ENCODE measurements around the gene PLA2G4B.

PLA2G4B gene

DNA sequence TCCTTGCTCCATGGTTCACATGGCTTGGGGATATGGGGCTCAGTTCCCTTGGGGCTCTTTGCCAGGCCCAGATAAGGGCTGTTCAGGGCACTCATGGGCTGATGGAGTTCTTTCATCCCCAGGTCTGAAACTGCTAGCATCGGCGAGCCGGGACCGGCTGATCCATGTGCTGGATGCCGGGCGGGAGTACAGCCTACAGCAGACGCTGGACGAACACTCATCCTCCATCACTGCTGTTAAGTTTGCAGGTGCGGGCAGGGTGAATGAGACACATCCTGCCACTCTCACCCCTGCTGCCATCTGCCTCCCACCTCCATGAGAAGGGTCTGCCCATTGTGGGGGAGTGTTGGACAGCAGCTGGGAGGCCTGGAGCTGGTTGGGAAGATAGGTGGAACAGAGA, 21.9 kb upstream of the PLA2G4B start:
- H3K4me1 ChIP-seq (ENCODE audit: insufficient read depth, low read length) = no peaks in the 10 kb centered on the region
- H3K36me3 ChIP-seq (ENCODE audit: insufficient read depth, low read length) = no peaks in the 10 kb centered on the region; the same call in 1 of the 2 replicates
- H3K9ac ChIP-seq (ENCODE audit: low read depth, low read length) = no peak overlapping the region
- no peaks in the 10 kb centered on the region for H3K9me3 ChIP-seq (ENCODE audit: control insufficient read depth, insufficient read depth, low read length)

DNA sequence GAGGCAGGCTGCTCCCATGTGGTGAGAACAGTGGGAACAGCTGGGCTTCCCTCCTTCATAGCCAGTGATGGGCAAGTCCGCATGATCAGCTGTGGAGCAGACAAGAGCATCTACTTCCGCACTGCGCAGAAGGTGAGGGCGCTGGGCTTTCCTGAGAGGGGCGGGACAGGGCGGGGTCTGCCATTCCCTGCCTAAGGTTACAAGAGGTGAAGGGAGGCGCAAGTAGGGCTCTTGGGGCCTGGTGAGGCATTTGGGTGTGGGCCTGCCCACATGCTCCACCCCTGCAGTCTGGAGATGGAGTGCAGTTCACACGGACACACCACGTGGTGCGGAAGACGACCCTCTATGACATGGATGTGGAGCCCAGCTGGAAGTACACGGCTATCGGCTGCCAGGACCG, 21.3 kb upstream of the PLA2G4B start:
- Histone ChIP-seq H3K9ac (ENCODE audit: low read depth, low read length) (no peak overlapping the region), H3K36me3 (ENCODE audit: insufficient read depth, low read length) (no peaks in the 10 kb centered on the region; the same call in 1 of the 2 replicates), H3K4me1 (ENCODE audit: insufficient read depth, low read length) (no peaks in the 10 kb centered on the region), H3K9me3 (ENCODE audit: control insufficient read depth, insufficient read depth, low read length) (no peaks in the 10 kb centered on the region)

DNA sequence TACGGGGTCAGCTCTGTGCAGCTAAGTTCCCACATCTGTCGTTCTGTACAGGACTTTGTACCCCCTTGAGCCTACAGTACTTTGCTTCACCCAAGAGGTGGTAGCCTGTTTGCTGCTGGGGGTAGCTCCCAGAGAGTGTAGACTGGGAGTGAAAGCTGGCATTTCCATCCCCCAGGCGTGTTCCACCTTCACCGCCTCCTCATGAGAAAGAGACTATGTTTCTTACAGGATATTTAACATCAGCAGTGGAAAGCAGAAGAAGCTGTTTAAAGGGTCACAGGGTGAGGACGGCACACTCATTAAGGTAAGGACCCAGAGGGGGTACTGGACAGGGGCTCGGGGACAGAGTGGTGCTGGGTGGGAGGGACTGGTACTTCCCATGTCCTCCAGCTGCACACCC, 20.9 kb upstream of the PLA2G4B start:
- Histone ChIP-seq H3K4me1 (ENCODE audit: insufficient read depth, low read length) (no peaks in the 10 kb centered on the region), H3K9me3 (ENCODE audit: control insufficient read depth, insufficient read depth, low read length) (no peaks in the 10 kb centered on the region), H3K36me3 (ENCODE audit: insufficient read depth, low read length) (no peaks in the 10 kb centered on the region; the same call in 1 of the 2 replicates), H3K9ac (ENCODE audit: low read depth, low read length) (no peak overlapping the region)

DNA sequence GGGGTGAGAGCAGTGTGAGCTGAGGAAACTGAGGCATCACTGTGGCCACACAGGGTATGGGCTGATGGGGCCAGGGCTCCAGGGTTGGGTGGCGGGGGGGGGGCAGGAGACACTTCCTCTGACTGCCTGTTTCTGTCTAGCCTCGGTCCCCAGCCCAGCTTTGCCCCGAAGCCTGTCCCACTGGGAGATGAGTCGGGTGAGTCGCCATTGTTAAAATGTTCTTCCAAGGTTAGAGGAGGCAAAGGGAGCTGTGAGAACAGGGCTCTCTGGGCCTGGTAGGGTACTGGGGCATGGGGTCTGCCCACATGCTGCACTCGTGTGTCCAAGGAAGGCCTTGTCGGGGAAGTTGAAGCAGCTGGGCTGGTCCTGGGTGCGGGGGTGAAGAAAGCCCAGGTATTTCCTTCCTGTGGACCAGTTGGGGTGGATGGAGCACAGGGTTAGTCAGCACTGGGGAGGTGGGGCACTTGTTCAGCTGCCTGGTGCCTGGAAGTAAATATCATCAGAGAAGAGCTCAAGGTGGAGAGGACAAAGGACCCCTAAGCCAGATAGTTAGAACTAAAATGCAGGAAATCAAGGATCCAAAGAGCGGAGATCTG, 19.1 kb upstream of the PLA2G4B start:
- Histone ChIP-seq H3K9me3 (ENCODE audit: control insufficient read depth, insufficient read depth, low read length) (no peaks in the 10 kb centered on the region), H3K9ac (ENCODE audit: low read depth, low read length) (no peak overlapping the region), H3K4me1 (ENCODE audit: insufficient read depth, low read length) (no peaks in the 10 kb centered on the region), H3K36me3 (ENCODE audit: insufficient read depth, low read length) (no peaks in the 10 kb centered on the region; the same call in 1 of the 2 replicates)

DNA sequence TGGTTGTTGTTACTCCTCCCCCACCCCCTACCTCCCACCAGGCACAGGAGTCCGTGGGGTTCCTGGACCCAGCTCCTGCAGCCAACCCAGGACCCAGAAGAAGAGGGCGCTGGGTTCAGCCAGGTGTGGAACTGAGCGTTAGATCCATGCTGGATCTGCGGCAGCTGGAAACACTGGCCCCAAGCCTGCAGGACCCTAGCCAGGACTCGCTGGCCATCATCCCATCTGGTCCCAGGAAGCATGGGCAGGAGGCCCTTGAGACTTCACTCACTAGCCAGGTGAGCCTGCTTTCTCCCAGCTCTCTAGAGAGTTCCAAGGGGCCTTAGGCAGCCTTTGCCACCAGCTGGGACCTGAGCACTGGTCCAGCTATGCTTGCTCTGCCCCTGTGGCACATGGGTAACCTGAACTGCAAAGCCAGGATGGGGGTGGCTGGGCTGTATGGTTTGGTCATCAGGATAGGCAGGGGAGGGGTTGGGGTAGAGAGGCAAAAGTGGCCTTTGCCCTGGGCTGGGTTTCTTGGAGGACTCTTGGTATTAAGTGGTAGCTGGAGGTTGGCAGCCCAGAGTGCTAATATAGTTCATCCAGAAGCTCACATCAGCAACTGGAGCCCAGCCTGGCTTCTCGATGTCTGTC, 17.7 kb upstream of the PLA2G4B start:
- H3K36me3 ChIP-seq (ENCODE audit: insufficient read depth, low read length) = no peaks in the 10 kb centered on the region; the same call in 1 of the 2 replicates

DNA sequence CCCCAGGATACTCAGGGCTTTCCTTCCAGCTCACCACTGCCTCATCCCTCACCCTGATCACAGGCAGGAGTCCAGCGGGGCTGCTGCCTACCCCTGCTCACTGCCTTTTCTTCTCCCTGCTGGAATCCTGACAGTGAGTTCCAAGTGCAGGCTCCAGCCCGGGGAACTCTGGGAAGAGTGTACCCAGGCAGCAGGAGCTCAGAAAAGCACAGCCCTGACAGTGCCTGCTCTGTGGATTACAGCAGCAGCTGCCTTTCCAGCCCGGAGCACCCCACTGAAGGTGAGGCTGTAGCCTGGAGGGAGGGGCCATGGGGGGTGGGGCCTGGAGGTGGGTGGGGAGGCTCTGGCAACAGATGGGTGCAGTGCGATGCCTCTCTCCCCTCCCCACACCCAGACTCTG, 16.8 kb upstream of the PLA2G4B start:
- no peaks in the 10 kb centered on the region; the same call in 1 of the 2 replicates for H3K36me3 ChIP-seq (ENCODE audit: insufficient read depth, low read length)
- no peaks in the 10 kb centered on the region; the same call in 1 of the 2 replicates for H3K4me1 ChIP-seq (ENCODE audit: insufficient read depth, low read length)
- no peak overlapping the region for H3K9ac ChIP-seq (ENCODE audit: low read depth, low read length)
- no peaks in the 10 kb centered on the region for H3K9me3 ChIP-seq (ENCODE audit: control insufficient read depth, insufficient read depth, low read length)

More for the DNA sequence above, 17.7 kb upstream of the PLA2G4B start:
- Histone ChIP-seq H3K9me3 (ENCODE audit: control insufficient read depth, insufficient read depth, low read length) (no peaks in the 10 kb centered on the region), H3K9ac (ENCODE audit: low read depth, low read length) (no peak overlapping the region), H3K4me1 (ENCODE audit: insufficient read depth, low read length) (no peaks in the 10 kb centered on the region; the same call in 1 of the 2 replicates)

DNA sequence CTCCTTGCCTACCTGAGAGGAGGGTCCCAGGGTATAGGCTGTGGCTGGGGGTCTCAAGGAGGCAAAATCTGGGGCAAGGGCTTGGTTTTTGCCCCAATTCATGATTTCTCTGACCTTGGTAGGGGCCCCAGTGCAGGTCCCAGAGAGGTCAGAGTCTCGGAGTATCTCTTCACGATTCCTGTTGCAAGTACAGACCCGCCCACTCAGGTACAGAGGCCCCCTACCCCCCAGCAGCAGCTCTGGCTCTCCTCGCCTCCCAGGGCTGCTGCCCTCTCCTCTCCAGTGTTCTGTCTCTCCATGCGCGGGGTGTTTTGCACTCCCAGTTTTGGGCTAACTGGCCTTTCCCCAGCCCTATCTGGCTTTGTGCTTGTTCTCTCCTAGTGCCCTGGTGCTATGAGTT, 16.2 kb upstream of the PLA2G4B start:
- no peak overlapping the region for H3K9ac ChIP-seq (ENCODE audit: low read depth, low read length)
- H3K36me3 ChIP-seq (ENCODE audit: insufficient read depth, low read length) = no peaks in the 10 kb centered on the region; the same call in 1 of the 2 replicates
- no peaks in the 10 kb centered on the region for H3K9me3 ChIP-seq (ENCODE audit: control insufficient read depth, insufficient read depth, low read length)
- no peaks in the 10 kb centered on the region; the same call in 1 of the 2 replicates for H3K4me1 ChIP-seq (ENCODE audit: insufficient read depth, low read length)

DNA sequence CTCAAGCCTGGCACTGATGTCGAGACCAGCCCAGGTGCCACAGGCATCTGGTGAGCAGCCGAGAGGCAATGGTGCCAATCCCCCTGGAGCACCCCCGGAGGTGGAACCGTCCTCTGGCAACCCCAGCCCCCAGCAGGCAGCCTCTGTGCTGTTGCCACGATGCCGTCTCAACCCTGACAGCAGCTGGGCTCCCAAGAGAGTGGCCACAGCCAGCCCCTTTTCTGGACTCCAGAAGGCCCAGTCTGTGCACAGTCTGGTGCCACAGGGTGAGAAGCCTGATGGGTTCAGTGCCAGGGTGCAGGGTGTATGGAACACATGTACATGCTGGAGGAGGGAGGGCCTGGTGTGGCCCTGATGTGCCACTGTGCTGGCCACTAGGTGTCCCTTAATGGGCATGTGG, 15.7 kb upstream of the PLA2G4B start:
- H3K36me3 ChIP-seq (ENCODE audit: insufficient read depth, low read length) = no peaks in the 10 kb centered on the region; the same call in 1 of the 2 replicates
- H3K9ac ChIP-seq (ENCODE audit: low read depth, low read length) = no peak overlapping the region
- H3K4me1 ChIP-seq (ENCODE audit: insufficient read depth, low read length) = no peaks in the 10 kb centered on the region; the same call in 1 of the 2 replicates

DNA sequence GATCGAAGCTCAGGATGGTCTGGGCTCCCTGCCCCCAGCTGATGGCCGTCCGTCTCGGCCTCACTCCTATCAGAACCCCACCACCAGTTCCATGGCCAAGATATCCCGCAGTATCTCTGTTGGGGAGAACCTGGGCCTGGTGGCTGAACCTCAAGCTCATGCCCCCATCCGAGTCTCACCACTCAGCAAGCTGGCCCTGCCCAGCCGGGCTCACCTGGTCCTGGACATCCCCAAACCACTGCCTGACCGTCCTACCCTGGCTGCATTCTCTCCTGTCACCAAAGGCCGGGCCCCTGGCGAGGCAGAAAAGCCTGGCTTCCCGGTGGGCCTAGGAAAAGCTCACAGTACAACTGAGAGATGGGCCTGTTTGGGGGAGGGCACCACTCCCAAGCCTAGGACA, 15.1 kb upstream of the PLA2G4B start:
- Histone ChIP-seq H3K9me3 (ENCODE audit: control insufficient read depth, insufficient read depth, low read length) (no peaks in the 10 kb centered on the region), H3K9ac (ENCODE audit: low read depth, low read length) (no peak overlapping the region), H3K36me3 (ENCODE audit: insufficient read depth, low read length) (no peaks in the 10 kb centered on the region; the same call in 1 of the 2 replicates), H3K4me1 (ENCODE audit: insufficient read depth, low read length) (no peaks in the 10 kb centered on the region; the same call in 1 of the 2 replicates)

More for the DNA sequence above, 15.7 kb upstream of the PLA2G4B start:
- no peaks in the 10 kb centered on the region for H3K9me3 ChIP-seq (ENCODE audit: control insufficient read depth, insufficient read depth, low read length)

DNA sequence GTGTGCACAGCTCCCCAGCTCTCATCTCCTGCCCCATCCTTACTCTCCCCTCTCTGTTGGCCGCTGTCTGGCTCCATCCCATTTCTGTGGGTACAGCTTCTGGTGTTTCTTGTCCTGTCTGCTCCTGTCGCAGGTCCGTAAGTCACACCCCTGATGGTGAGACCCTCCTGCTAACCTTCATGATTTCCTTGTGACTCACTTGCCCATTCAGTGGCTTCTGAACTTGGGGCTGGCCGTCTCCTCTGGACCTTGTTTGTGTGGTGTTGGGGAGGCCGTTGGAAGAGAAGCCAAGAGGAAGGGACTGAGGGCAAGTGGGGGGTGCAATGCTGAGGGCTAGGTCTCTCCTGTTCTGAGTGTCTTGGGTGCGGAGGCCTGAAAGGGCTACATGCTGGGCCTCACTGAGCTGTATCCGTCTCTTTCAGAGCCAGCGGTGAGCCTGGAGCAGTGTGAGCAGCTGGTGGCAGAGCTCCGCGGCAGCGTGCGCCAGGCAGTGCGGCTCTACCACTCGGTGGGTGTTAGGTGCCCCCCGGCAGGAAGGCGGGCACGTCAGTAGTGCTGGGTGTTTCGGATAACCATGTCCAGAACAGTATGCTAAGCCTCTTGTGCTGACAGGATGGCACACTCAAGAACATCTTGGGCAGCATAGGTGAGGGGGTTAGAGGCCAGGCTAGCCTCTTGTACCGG, 14.4 kb upstream of the PLA2G4B start:
- Histone ChIP-seq H3K4me1 (ENCODE audit: insufficient read depth, low read length) (peaks cover 6% of the 10 kb centered on the region), H3K9me3 (ENCODE audit: control insufficient read depth, insufficient read depth, low read length) (no peaks in the 10 kb centered on the region), H3K36me3 (ENCODE audit: insufficient read depth, low read length) (no peaks in the 10 kb centered on the region), H3K9ac (ENCODE audit: low read depth, low read length) (no peak overlapping the region)

DNA sequence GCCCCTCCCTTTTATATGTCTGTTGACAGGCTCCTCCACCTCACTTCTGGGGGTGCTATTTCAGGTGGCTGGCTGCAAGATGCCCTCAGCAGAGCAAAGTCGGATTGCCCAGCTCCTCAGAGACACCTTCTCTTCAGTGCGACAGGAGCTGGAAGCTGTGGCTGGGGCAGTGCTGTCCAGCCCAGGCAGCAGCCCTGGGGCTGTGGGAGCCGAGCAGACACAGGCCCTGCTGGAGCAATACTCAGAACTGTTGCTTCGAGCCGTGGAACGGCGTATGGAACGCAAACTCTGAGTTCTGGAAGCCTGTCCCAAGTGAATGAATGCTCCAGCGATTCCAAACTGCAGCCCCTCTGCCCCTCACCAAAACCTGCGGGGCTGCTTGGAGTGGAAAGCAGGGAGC, 13.5 kb upstream of the PLA2G4B start:
- Histone ChIP-seq H3K4me1 (ENCODE audit: insufficient read depth, low read length) (peaks cover 6% of the 10 kb centered on the region), H3K9me3 (ENCODE audit: control insufficient read depth, insufficient read depth, low read length) (no peaks in the 10 kb centered on the region), H3K9ac (ENCODE audit: low read depth, low read length) (no peak overlapping the region), H3K36me3 (ENCODE audit: insufficient read depth, low read length) (no peaks in the 10 kb centered on the region)

DNA sequence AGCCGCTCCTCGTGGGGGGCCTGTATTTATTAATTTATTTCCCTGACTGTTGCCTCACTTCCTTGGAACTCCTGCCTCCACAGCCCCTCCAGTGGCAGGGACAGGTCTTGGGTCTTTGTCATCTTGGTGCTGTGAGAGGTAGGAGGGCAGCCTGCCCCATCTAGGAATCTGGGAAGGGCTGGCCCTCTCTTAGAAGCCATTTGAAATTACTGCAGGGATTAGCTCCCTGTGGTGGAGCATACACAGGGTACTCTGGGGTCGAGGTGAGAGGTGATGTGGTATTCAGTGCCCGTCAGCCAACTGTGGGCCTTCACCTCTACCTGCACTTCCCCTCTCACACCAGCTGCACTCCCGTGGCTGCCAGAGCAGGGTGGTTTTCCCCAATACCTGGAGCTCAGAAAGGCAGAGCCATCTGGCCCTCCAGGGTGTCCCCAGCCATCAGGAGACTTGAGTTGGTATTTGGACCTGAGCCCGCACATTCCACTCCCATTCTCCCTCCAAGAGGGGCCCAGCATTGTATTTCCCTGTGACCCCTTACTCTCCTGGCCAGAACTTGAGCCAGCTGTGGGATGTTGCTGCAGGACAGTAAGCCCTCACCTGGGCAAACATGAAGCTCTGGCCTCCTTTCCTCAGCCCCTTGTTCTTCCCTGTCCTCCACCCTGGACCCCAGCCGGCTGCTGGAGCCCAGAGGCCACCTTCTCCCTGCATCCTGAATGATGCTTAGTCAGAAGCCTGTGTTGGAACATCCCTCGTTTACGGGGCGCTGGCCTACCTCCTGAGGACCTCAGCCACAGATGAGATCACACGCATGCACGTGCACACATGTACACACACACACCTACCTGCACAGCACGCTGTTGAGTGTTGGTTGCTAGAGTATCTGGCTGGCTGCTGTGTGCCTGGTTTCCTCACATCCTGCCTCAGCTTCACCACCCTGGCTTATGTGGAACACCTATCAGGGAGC, 12.8 kb upstream of the PLA2G4B start:
- Histone ChIP-seq H3K9me3 (ENCODE audit: control insufficient read depth, insufficient read depth, low read length) (no peaks in the 10 kb centered on the region), H3K9ac (ENCODE audit: low read depth, low read length) (no peak overlapping the region), H3K4me1 (ENCODE audit: insufficient read depth, low read length) (peaks cover 6% of the 10 kb centered on the region), H3K36me3 (ENCODE audit: insufficient read depth, low read length) (no peaks in the 10 kb centered on the region)

DNA sequence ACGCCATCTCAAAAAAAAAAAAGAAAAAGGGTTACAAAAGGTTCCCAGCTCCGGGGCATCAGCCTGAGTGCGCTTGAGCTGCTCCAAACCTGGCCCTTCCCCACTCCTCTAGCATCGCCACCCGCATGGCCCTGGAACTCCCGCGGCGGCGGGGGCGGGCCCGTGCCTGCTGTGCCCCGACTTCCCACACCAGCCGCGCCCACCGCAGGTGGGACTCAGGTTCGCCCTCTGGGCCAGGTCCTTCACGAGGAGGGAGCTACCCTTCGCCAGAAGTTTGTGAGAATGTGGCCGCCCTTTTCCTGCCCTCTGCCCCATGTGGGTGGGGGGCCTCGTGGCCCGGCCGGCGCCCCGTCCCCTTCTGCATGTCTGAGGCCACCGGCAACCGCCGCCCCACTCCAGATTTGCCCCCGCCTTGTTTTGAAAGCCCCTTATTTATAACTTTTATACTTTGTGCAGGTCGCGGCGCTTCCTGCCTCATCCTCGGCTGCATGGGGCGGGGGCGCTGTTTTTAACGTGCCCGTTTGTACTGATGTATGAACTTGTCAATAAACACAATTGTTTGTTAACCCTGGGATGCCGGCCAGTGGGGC, 11.3 kb upstream of the PLA2G4B start:
- peaks cover 6% of the 10 kb centered on the region for H3K4me1 ChIP-seq (ENCODE audit: insufficient read depth, low read length)
- no peaks in the 10 kb centered on the region for H3K9me3 ChIP-seq (ENCODE audit: control insufficient read depth, insufficient read depth, low read length)
- H3K36me3 ChIP-seq (ENCODE audit: insufficient read depth, low read length) = no peaks in the 10 kb centered on the region
- H3K9ac ChIP-seq (ENCODE audit: low read depth, low read length) = peak overlapping the region; percentile 87

All from ES-I3 (cell line).